WERI-Rb-1 (cell line): ENCODE results near the gene SYTL5.
A peak's percentile ranks its signal among the peaks of the same experiment; 100 is the strongest.

ENCODE experiments used
- DNase-seq: peaks from one replicate; pipeline ENCODE4 v3.0.0-alpha.2; 2020
- H3K27ac ChIP-seq: fragments of 250-450 bp; sonication (Bioruptor Pico); 2 replicates; pipeline ENCODE4 v1.5.1; 2020; ENCODE audit warnings: mild to moderate bottlenecking, moderate library complexity
- H3K27me3 ChIP-seq: fragments of 250-450 bp; sonication (Bioruptor Pico); 2 replicates; pipeline ENCODE4 v1.5.1; 2021; ENCODE audit warnings: mild to moderate bottlenecking, low read depth, moderate library complexity; ENCODE audit not compliant: insufficient read depth, severe bottlenecking
- H3K36me3 ChIP-seq: fragments of 250-450 bp; sonication (Bioruptor Pico); 2 replicates; pipeline ENCODE4 v1.5.1; 2020; ENCODE audit warnings: mild to moderate bottlenecking, moderate library complexity
- H3K4me3 ChIP-seq: 2 replicates; pipeline ENCODE4 v1.5.1; 2011; ENCODE audit warnings: low read depth, mild to moderate bottlenecking, control low read depth, low read length
- H3K9me3 ChIP-seq: fragments of 250-450 bp; sonication (Bioruptor Pico); 2 replicates; pipeline ENCODE4 v1.5.1; 2021; ENCODE audit warnings: mild to moderate bottlenecking, moderate library complexity; ENCODE audit not compliant: severe bottlenecking
- CTCF ChIP-seq: IDR thresholded peaks from 2 replicates; pipeline ENCODE4 v1.5.1; 2011; ENCODE audit warnings: low read depth, mild to moderate bottlenecking, control low read depth, inconsistent platforms, low read length

SYTL5 gene

GRCh38 chrX:37993176-37993575, 13.2 kb upstream of the SYTL5 start:
- H3K36me3 ChIP-seq = no peaks in the 10 kb centered on the region
- no peak for DNase-seq
- peaks cover 2% of the 10 kb centered on the region for H3K27me3 ChIP-seq
- no peak overlapping the region for H3K27ac ChIP-seq
- H3K9me3 ChIP-seq = no peaks in the 10 kb centered on the region
- no peak for TF ChIP-seq CTCF
- H3K4me3 ChIP-seq = no peak overlapping the region

GRCh38 chrX:37993837-37994619, 12.3 kb upstream of the SYTL5 start:
- DNase-seq = no peak
- no peaks in the 10 kb centered on the region for H3K9me3 ChIP-seq
- no peak for TF ChIP-seq CTCF
- H3K27ac ChIP-seq = no peak overlapping the region
- H3K4me3 ChIP-seq = no peak overlapping the region
- peaks cover 2% of the 10 kb centered on the region for H3K27me3 ChIP-seq
- H3K36me3 ChIP-seq = no peaks in the 10 kb centered on the region

GRCh38 chrX:37995428-37995827, 10.9 kb upstream of the SYTL5 start:
- Histone ChIP-seq H3K4me3 (no peak overlapping the region), H3K27ac (no peak overlapping the region), H3K27me3 (peaks cover 2% of the 10 kb centered on the region), H3K9me3 (no peaks in the 10 kb centered on the region), H3K36me3 (no peaks in the 10 kb centered on the region)
- no peak for TF ChIP-seq CTCF
- DNase-seq = peak; percentile 9

- peaks cover 2% of the 10 kb centered on the region for H3K27me3 ChIP-seq
- DNase-seq = no peak
- H3K9me3 ChIP-seq = no peaks in the 10 kb centered on the region
- TF ChIP-seq CTCF = no peak
- H3K27ac ChIP-seq = no peak overlapping the region
- no peaks in the 10 kb centered on the region for H3K36me3 ChIP-seq
- H3K4me3 ChIP-seq = no peak overlapping the region
These were observed 9.3 kb upstream of the SYTL5 start for GRCh38 chrX:37997096-37997495.

GRCh38 chrX:37998586-37999262, 7.6 kb upstream of the SYTL5 start:
- no peak for TF ChIP-seq CTCF
- no peak overlapping the region for H3K4me3 ChIP-seq
- no peaks in the 10 kb centered on the region for H3K36me3 ChIP-seq
- no peak overlapping the region for H3K27ac ChIP-seq
- DNase-seq = no peak
- H3K27me3 ChIP-seq = peaks cover 2% of the 10 kb centered on the region
- H3K9me3 ChIP-seq = no peaks in the 10 kb centered on the region
